ENCODE data around the gene STYXL2. TPM values are rescaled to one million over a fixed set of nuclear protein-coding genes. Genes with fewer than 3 reads are reported as not detected.

STYXL2 gene
- total RNA-seq, 6 experiments from 2014 or later = 0.12 TPM; not detected in 5

DNA sequence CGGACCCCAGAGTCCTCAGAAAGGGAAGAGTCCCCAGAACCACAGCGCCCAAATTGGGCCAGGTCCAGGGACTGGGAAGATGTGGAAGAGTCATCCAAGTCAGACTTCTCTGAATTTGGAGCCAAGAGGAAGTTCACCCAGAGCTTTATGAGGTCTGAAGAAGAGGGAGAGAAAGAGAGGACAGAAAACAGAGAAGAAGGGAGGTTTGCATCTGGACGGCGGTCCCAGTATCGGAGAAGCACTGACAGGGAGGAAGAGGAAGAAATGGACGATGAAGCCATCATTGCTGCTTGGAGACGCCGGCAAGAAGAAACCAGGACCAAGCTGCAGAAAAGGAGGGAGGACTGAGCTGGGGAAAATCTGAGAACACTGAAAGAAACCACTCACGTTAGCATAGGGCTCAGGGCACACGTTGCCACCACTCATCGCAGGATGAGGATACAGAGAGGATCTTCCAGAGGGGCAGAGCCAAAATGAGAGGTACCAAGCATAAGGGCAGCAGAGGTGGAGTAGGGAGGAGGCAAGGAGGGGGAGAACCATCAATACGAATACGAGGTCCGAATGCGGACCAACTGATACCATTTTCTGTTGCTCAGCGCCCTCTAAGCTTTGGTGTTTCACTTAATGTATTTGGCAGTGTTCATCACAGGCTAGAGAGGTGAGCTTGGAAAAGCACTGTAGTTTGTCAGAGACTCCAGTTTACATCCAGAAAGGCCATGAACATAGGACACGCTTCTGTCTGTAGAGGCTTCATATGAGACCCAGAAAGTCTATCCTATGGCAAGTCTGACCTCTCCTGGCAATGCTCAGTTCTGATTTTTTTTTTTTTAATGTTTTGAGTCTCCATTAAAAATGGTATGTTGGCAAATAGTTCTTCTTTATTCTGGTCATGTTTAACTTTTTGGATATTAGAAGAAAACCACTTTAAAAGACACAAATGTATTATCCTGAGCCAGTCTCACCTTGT lies 34.7 kb downstream of the STYXL2 start:
- DNase-seq (no peak), ATAC-seq (no peak)
- Histone ChIP-seq H3K9me3 (no peaks in the 10 kb centered on the region), H3K36me3 (no peaks in the 10 kb centered on the region), H3K27me3 (no peaks in the 10 kb centered on the region), H3K4me3 (no peak overlapping the region), H3K4me1 (no peaks in the 10 kb centered on the region), H3K27ac (no peak overlapping the region)
- intact Hi-C loops (cut with DNase I) = no loop called here
- no peak for TF ChIP-seq POLR2A (IDR thresholded peaks at IDR 0.05)
- TF ChIP-seq, protein P1, sequence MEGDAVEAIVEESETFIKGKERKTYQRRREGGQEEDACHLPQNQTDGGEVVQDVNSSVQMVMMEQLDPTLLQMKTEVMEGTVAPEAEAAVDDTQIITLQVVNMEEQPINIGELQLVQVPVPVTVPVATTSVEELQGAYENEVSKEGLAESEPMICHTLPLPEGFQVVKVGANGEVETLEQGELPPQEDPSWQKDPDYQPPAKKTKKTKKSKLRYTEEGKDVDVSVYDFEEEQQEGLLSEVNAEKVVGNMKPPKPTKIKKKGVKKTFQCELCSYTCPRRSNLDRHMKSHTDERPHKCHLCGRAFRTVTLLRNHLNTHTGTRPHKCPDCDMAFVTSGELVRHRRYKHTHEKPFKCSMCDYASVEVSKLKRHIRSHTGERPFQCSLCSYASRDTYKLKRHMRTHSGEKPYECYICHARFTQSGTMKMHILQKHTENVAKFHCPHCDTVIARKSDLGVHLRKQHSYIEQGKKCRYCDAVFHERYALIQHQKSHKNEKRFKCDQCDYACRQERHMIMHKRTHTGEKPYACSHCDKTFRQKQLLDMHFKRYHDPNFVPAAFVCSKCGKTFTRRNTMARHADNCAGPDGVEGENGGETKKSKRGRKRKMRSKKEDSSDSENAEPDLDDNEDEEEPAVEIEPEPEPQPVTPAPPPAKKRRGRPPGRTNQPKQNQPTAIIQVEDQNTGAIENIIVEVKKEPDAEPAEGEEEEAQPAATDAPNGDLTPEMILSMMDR (IDR thresholded peaks at IDR 0.05) = no peak
- 55% methylated on average over 17 of the region's 17 CpGs for WGBS (ENCODE audit: insufficient coverage, low coverage, low lambda C conversion rate, missing lambda C conversion rate)

DNA sequence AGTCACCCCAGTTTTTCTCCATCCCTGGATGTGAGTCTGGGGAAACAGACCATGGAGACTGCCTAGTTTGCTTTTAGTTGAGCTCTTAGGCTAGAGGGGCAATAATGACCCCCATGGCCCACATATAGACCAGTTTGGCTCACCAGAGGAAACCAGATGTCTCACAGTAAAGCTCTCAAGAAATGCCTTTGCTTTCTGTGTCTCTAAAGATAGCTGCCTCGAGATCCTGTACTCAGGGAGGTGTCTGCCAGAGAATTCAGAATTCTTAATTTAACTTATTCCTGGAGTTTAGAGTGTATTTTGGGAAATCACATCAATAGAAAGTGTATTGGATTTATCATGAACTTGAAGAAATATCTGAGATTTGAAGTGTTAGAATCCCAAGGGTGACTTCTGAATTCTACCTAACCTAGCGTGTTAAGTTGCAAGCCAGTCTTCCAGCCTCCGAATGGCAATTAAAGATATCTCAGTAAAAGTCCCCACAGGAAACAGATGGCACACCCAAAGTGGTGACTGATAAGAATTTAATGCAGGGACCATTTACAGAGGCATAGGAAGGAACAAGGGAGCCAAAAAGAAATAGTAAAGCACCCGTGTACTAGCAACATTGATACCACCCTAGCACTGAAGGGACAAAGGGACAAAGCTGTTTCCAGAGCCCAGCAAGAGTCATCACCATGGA lies 37.1 kb downstream of the STYXL2 start:
- DNase-seq (no peak), ATAC-seq (no peak)
- intact Hi-C loops (cut with DNase I) = no loop called here
- no peaks in the 10 kb centered on the region for H3K27me3 ChIP-seq
- no peak for TF ChIP-seq POLR2A (IDR thresholded peaks at IDR 0.05)
- TF ChIP-seq, protein P1 (IDR thresholded peaks at IDR 0.05) = no peak
- no peaks in the 10 kb centered on the region for H3K9me3 ChIP-seq
- H3K4me1 ChIP-seq = no peaks in the 10 kb centered on the region
- H3K36me3 ChIP-seq = no peaks in the 10 kb centered on the region
- no peak overlapping the region for H3K27ac ChIP-seq
- H3K4me3 ChIP-seq = no peak overlapping the region
- 37% methylated on average over 4 of the region's 4 CpGs for WGBS (ENCODE audit: insufficient coverage, low coverage, low lambda C conversion rate, missing lambda C conversion rate)

DNA sequence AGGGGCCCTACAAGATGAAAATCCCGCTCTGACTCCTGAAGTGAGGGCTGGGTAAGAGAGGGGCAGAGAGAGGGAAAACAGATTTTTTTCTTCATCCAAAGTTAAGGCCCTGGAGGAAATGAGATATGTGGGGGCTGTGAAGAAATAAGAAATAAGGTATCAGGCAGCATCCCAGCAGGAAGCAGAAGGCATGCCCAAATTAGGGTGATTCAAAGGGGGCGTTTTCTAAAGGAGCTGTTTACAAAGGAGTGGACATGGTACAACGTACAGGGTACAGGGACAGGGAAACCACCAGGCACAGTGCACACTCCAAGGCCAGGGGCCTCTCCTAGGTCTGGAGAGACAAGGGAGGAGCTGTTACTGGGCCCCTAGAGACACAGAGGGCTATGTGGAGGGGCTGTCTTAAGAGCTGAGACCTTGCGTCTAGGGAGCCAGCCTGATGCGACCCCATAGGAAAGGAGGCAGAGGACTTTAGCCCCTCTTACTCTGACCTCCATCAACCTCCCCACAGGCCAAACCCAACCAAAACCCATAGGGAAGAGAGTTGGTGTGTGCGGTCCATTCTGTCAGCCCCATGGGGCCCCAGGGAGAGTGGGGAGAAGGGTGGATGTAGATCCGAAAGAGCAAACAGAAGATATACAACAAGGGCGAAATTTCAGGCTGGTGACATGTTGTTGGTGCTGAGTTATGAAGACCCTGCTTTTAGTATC lies 38.6 kb downstream of the STYXL2 start:
- Histone ChIP-seq H3K4me3 (no peak overlapping the region), H3K9me3 (no peaks in the 10 kb centered on the region), H3K27me3 (no peaks in the 10 kb centered on the region), H3K27ac (no peak overlapping the region), H3K36me3 (no peaks in the 10 kb centered on the region), H3K4me1 (no peaks in the 10 kb centered on the region)
- TF ChIP-seq, protein P1 (IDR thresholded peaks at IDR 0.05) = no peak
- TF ChIP-seq POLR2A (IDR thresholded peaks at IDR 0.05) = no peak
- ATAC-seq (no peak), DNase-seq (no peak)
- intact Hi-C loops (cut with DNase I) = no loop called here
- WGBS (ENCODE audit: insufficient coverage, low coverage, low lambda C conversion rate, missing lambda C conversion rate) = 52% methylated on average over 7 of the region's 8 CpGs

DNA sequence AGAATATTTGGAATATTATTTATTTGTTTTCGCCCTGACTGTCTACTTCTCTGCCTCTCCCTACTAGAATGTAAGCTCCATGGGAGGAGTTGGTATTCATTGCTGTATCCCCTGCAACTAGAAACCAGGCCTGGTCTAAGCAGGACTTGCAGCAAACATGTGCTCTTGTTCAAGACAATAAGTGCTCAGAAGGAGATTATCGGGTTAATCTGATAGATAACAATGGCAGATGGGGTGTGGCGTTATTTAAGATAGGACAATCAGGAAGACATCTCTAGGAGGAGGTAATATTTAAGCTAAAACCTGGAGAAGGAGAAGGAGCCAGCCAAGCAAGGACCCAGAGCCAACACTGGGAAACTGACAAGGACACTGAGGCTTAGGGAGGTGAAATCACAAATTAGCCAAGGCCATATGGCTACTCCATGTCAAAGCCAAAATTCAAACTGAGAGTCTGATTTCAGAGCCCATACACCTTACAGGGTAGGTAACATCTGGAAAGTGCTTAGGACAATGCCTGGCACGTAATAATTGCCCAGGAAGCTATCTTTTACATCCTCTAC lies 41.5 kb downstream of the STYXL2 start:
- ATAC-seq (no peak), DNase-seq (no peak)
- intact Hi-C loops (cut with DNase I) = no loop called here
- Histone ChIP-seq H3K27ac (no peak overlapping the region), H3K27me3 (no peaks in the 10 kb centered on the region), H3K36me3 (no peaks in the 10 kb centered on the region), H3K4me1 (no peaks in the 10 kb centered on the region), H3K9me3 (no peaks in the 10 kb centered on the region), H3K4me3 (no peak overlapping the region)
- WGBS (ENCODE audit: insufficient coverage, low coverage, low lambda C conversion rate, missing lambda C conversion rate) = 43% methylated on average over 4 of the region's 4 CpGs
- no peak for TF ChIP-seq POLR2A (IDR thresholded peaks at IDR 0.05)
- TF ChIP-seq, protein P1 (IDR thresholded peaks at IDR 0.05) = no peak

All from right lobe of liver (tissue), 6 donors.